Left lung (tissue), 10 donors: ENCODE measurements around the gene PPP1R37. TPM values are rescaled to one million over a fixed set of nuclear protein-coding genes. Genes with fewer than 3 reads are reported as not detected.

Source experiments
- ATAC-seq: fragments of 200-7000 bp; cut with Tn5 transposase; one replicate; pipeline ENCODE4 v1.9.1; 2020; ENCODE audit warnings: moderate library complexity
- DNase-seq, 4 donors: peaks; one replicate each; pipeline ENCODE4 v3.0.0-alpha.2; 2013 to 2020
- H3K27ac ChIP-seq, 2 donors: fragments of 200-600 bp; sonication (generic) in 1 of 2; one replicate each; pipeline versions ENCODE4 v1.5.0 to v1.8.0; 2020 to 2021
- H3K27me3 ChIP-seq, 2 donors: fragments of 200-600 bp; sonication (generic) in 1 of 2; one replicate each; pipeline versions ENCODE4 v1.5.0 to v1.8.0; 2020 to 2021
- H3K36me3 ChIP-seq, 2 donors: fragments of 200-600 bp; sonication (generic) in 1 of 2; one replicate each; pipeline versions ENCODE4 v1.5.0 to v1.8.0; 2020 to 2021
- H3K4me1 ChIP-seq, 2 donors: fragments of 200-600 bp; one replicate each; pipeline ENCODE4 v1.8.0; 2021
- H3K4me3 ChIP-seq, 2 donors: fragments of 200-600 bp; sonication (generic) in 1 of 2; one replicate each; pipeline versions ENCODE4 v1.5.0 to v1.8.0; 2020 to 2021; ENCODE audit warnings: mild to moderate bottlenecking in 1 of 2
- H3K9me3 ChIP-seq, 2 donors: fragments of 200-600 bp; sonication (generic) in 1 of 2; one replicate each; pipeline versions ENCODE4 v1.5.0 to v1.8.0; 2020 to 2021
- intact Hi-C, 2 donors: fragments of 100-400 bp; cut with DNase I; formaldehyde crosslinking; loops; one replicate each; pipeline versions ENCODE4 v1.11.2 to v1.14.2; 2022
- polyA plus RNA-seq, 6 donors: library from polyadenylated mRNA; unstranded; fragments of 120-200 nt; gene quantifications; one replicate each; pipeline ENCODE4 v1.2.1, GENCODE V29; 2013; ENCODE audit not compliant: insufficient read length in 6 of 6
- total RNA-seq, 2 donors: library from RNA; stranded (reverse); fragmentation: NEBNext Ultra II Directional; extraction: Animal tissue kit (Norgen Biotek cat#: 25700); gene quantifications; one replicate each; pipeline ENCODE4 v1.2.1, GENCODE V29; 2021
- TF ChIP-seq, protein P1 (sequence below), 2 donors: fragments of 200-600 bp; sonication (generic) in 1 of 2; IDR thresholded peaks; one replicate each; pipeline versions ENCODE4 v1.5.0 to v1.8.0; 2021; ENCODE audit warnings: antibody characterized with exemption in 2 of 2
- donor health status: DM: no; HTN: yes; CAD: no.
- donor health status: DM: no; HTN: no; CAD: no.

Gene PPP1R37
- total and polyA plus RNA-seq, 8 donors, result 17.3 to 29.8 (median 26.0) TPM

DNA sequence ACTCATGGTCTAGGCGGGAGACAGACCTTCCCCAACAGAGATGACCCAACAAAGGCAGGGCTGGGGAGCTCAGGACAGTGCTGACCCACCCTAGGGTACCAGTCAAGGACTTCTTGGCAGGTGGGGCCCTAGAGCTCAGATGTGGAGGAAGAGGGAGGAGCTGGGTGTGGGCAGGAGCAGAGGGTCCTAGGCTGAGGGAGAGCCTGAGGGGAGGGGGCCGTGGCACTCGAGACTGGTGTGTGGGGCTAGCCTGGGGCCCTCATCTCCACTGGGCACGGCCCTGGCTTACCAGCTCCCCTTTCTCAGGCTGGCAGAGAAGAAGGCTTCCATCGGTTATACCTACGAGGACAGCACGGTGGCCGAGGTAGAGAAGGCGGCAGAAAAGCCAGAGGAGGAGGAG lies 35.5 kb upstream of the PPP1R37 start:
- Histone ChIP-seq H3K27ac (no peak overlapping the region), H3K4me3 (no peak overlapping the region), H3K27me3 (no peaks in the 10 kb centered on the region), H3K4me1 (no peaks in the 10 kb centered on the region), H3K9me3 (no peaks in the 10 kb centered on the region), H3K36me3 (peaks cover 0 to 100% of the 10 kb centered on the region in 2 donors)
- no peak for ATAC-seq
- TF ChIP-seq, protein P1, sequence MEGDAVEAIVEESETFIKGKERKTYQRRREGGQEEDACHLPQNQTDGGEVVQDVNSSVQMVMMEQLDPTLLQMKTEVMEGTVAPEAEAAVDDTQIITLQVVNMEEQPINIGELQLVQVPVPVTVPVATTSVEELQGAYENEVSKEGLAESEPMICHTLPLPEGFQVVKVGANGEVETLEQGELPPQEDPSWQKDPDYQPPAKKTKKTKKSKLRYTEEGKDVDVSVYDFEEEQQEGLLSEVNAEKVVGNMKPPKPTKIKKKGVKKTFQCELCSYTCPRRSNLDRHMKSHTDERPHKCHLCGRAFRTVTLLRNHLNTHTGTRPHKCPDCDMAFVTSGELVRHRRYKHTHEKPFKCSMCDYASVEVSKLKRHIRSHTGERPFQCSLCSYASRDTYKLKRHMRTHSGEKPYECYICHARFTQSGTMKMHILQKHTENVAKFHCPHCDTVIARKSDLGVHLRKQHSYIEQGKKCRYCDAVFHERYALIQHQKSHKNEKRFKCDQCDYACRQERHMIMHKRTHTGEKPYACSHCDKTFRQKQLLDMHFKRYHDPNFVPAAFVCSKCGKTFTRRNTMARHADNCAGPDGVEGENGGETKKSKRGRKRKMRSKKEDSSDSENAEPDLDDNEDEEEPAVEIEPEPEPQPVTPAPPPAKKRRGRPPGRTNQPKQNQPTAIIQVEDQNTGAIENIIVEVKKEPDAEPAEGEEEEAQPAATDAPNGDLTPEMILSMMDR (IDR thresholded peaks at IDR 0.05), result no peak
- no peak for DNase-seq
- intact Hi-C loops, result no loop called here

DNA sequence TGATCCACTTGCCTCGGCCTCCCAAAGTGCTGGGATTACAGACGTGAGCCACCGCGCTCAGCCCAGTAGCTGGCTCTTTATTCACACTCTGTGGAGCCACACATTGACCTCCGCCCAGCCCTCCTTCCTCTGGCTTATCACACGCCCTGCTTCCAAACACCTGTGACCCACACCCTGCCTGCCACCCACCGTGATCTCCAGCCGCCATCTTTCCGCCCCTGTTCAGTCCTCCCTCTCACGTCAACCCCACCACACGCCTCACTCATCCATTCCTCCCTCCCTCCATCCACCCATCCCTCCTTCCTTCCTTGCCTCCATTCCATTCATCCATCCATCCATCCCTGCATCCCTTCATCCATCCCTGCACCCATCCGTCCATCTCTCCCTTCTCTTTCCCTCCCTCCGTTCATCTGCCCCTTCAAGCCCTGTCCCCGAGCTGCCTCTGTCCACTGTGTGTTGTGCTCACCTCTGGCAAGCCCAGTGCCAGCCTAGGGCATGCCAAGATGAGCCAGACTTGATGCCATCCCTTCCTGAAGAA lies 34.3 kb upstream of the PPP1R37 start:
- TF ChIP-seq, protein P1 (IDR thresholded peaks at IDR 0.05), result no peak
- intact Hi-C loops, result no loop called here
- DNase-seq, result no peak
- Histone ChIP-seq H3K36me3 (peaks cover 0 to 100% of the 10 kb centered on the region in 2 donors), H3K27me3 (no peaks in the 10 kb centered on the region), H3K27ac (no peak overlapping the region), H3K4me1 (no peaks in the 10 kb centered on the region), H3K4me3 (no peak overlapping the region), H3K9me3 (no peaks in the 10 kb centered on the region)
- no peak for ATAC-seq

DNA sequence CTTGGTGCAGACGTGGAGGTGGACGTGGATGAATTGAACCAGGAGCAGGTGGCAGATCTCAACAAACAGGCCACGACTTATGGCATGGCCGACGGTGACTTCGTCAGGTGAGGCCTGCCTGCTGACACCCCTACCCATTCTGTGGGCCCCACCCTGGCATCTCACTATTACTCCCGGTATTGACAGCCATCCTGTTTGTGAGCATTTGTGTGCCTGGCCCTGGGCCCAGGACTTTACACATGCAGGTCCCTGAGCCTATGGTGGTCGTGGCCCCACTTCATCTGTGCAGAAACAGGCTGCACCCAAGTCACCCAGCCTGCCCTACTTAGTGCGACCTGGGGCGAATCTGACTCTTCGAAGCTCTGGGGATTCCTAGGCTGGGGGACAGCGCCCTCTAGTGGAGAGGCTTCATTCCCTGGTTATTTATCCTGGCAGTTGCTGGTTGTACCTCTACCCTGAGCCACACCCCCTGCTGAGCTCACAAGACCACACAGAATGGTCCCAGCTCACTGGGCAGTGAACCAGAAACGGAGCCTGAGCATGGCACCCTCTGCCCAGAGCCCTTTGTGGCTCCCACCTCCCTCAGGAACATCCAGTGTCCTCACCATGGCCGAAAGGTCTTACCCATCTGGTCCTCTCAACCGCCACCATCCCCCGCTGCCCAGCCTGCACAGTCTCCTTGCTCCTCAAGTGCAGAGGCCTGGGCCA lies 33.6 kb upstream of the PPP1R37 start:
- Histone ChIP-seq H3K4me3 (no peak overlapping the region), H3K4me1 (no peaks in the 10 kb centered on the region), H3K27ac (no peak overlapping the region), H3K27me3 (no peaks in the 10 kb centered on the region), H3K36me3 (peaks cover 0 to 100% of the 10 kb centered on the region in 2 donors), H3K9me3 (no peaks in the 10 kb centered on the region)
- DNase-seq (peak in 2 of 4 donors; percentile 51 to 53), ATAC-seq (peak; percentile 87)
- intact Hi-C loops, result no loop called here
- TF ChIP-seq, protein P1 (IDR thresholded peaks at IDR 0.05), result peak; percentile 74 to 81

DNA sequence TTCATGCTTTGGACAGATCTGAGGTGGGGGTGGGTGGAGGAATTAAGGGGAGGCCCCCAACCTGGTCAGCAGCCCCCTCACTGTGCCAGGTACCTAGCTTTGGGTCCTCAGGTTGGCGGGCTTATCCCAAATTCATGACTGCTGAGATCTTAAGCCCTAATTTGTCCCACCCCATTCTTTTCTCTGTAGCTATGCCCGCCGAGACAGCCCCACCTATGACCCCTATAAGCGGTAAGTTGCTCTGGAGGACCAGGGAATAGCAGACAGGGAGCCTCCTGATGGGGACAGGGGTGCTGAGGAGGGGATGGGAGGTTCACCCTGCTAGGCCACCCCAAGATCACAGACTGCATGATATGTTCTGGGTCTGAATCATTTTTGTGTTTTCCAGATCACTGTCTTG lies 31.0 kb upstream of the PPP1R37 start:
- no peaks in the 10 kb centered on the region for H3K27me3 ChIP-seq
- intact Hi-C loops, result no loop called here
- peaks cover 0 to 100% of the 10 kb centered on the region in 2 donors for H3K36me3 ChIP-seq
- H3K4me3 ChIP-seq, result no peak overlapping the region
- TF ChIP-seq, protein P1 (IDR thresholded peaks at IDR 0.05), result no peak
- no peaks in the 10 kb centered on the region for H3K4me1 ChIP-seq
- ATAC-seq (no peak), DNase-seq (no peak)
- no peak overlapping the region for H3K27ac ChIP-seq
- no peaks in the 10 kb centered on the region for H3K9me3 ChIP-seq

DNA sequence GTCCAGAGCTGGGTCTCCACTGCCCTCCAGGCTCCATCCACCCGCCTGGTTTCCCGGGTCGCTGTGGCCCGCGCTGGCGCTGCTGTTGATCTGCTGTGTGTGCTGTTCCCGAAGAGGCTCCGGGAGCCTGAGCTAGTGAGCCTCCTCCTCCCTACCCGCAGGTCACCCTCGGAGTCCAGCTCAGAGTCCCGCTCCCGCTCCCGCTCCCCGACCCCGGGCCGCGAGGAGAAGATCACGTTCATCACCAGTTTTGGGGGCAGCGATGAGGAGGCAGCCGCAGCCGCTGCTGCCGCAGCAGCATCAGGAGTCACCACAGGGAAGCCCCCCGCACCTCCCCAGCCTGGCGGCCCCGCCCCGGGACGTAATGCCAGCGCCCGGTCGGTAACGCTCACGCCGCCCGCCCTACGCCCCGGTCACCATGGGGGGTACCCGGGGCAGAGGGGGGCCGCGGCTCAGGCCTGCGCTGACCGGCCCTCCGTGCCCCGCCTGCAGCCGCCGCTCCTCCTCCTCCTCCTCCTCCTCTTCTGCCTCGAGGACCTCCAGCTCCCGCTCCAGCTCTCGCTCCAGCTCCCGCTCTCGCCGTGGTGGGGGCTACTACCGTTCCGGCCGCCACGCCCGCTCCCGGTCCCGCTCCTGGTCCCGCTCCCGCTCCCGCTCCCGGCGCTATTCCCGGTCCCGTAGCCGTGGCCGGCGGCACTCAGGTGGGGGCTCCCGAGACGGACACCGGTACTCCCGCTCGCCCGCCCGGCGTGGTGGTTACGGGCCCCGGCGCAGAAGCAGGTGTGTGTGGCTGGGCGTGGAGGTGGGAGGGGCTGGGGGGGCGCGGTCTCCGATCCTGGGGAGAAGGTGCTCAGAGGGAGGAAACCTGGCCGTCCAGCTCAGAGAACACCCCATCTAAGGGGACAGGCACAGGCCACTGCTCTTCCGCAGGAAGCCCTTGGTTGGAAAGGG lies 28.9 kb upstream of the PPP1R37 start:
- H3K36me3 ChIP-seq, result peaks cover 0 to 100% of the 10 kb centered on the region in 2 donors
- H3K27ac ChIP-seq, result no peak overlapping the region
- intact Hi-C loops, result no loop called here
- DNase-seq, result no peak
- H3K4me1 ChIP-seq, result no peaks in the 10 kb centered on the region
- TF ChIP-seq, protein P1 (IDR thresholded peaks at IDR 0.05), result no peak
- H3K27me3 ChIP-seq, result no peaks in the 10 kb centered on the region
- ATAC-seq, result no peak
- no peaks in the 10 kb centered on the region for H3K9me3 ChIP-seq
- no peak overlapping the region for H3K4me3 ChIP-seq
